Effector memory CD8-positive, alpha-beta T cell (primary cell): ENCODE results near the gene PRAMEF15.
"Not testable (repeated sequence)": the region's sequence is repeated elsewhere in the genome, so short reads cannot be mapped to it uniquely, and the experiment has no call there.

Experiments
- ATAC-seq: fragments of 150-1000 bp; cut with Tn5 transposase; replicated peaks from 2 replicates; pipeline ENCODE4 v1.10.0; 2021; ENCODE audit warnings: mild to moderate bottlenecking, moderate library complexity
- DNase-seq, 3 experiments: peaks; one replicate each; pipeline ENCODE4 v3.0.0; 2021
- H3K27ac Mint-ChIP-seq, 2 donors: one replicate each; pipeline ENCODE4 v1.8.0; 2022; ENCODE audit warnings: mild to moderate bottlenecking in 2 of 2, mixed read lengths in 2 of 2, moderate library complexity in 2 of 2
- H3K27me3 Mint-ChIP-seq, 2 donors: one replicate each; pipeline ENCODE4 v1.8.0; 2022; ENCODE audit warnings: mixed read lengths in 2 of 2
- H3K36me3 Mint-ChIP-seq: one replicate; pipeline ENCODE4 v1.8.0; 2022; ENCODE audit warnings: mild to moderate bottlenecking, moderate library complexity, mixed read lengths; ENCODE audit not compliant: insufficient read depth
- H3K4me1 Mint-ChIP-seq, 2 donors: one replicate each; pipeline ENCODE4 v1.8.0; 2022; ENCODE audit warnings: low read depth in 2 of 2, mixed read lengths in 2 of 2
- H3K4me3 Mint-ChIP-seq, 2 donors: one replicate each; pipeline ENCODE4 v1.8.0; 2022; ENCODE audit warnings: mild to moderate bottlenecking in 2 of 2, mixed read lengths in 2 of 2, moderate library complexity in 2 of 2
- H3K9me3 Mint-ChIP-seq, 2 donors: one replicate each; pipeline ENCODE4 v1.8.0; 2022; ENCODE audit warnings: mixed read lengths in 2 of 2

PRAMEF15 gene

DNA sequence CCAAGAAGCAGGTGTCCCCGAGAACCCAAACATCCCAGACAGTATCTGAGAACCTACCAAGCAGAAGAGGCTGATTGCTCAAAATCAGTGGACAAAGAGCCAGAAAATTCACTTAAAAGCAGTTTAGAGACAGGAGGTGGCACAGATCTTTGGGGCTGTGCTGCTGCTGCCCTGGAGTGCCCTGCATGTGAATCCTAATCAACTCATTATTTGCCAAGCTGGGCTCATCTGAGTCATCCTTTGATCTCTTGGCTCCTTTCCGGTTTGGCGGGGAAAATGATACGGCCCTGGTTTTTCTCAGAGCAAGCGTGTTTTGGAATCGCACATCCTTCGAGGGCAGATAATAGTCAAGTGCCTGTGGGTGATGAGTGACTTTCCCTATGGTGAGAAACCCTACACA, 47.0 kb downstream of the PRAMEF15 start:
- H3K4me3 Mint-ChIP-seq, H3K27ac Mint-ChIP-seq, H3K36me3 Mint-ChIP-seq, H3K4me1 Mint-ChIP-seq, ATAC-seq, H3K27me3 Mint-ChIP-seq, H3K9me3 Mint-ChIP-seq, DNase-seq: not testable (repeated sequence)

DNA sequence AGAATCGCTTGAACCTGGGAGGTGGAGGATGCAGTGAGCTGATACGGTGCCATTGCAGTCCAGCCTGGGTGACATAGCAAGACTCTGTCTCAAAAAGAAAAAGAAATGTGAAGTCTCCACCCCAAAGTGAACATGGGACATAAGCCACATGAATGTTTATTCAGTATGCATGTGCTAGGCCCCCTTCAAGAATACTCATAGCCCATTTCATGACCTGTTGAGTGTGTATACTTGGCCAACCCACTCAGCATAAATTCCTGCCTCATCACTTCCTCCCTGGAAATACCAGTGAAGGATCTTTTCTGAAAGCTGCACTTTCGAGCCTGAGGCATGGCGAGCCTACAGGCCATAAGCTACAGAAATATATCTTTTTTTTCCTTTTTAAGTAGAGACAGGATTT, 49.5 kb downstream of the PRAMEF15 start:
- peaks cover 6 to 11% of the 10 kb centered on the region in 2 donors for H3K27me3 Mint-ChIP-seq
- not testable (repeated sequence) for H3K9me3 Mint-ChIP-seq, H3K27ac Mint-ChIP-seq, H3K4me1 Mint-ChIP-seq, H3K36me3 Mint-ChIP-seq, DNase-seq, H3K4me3 Mint-ChIP-seq, ATAC-seq

DNA sequence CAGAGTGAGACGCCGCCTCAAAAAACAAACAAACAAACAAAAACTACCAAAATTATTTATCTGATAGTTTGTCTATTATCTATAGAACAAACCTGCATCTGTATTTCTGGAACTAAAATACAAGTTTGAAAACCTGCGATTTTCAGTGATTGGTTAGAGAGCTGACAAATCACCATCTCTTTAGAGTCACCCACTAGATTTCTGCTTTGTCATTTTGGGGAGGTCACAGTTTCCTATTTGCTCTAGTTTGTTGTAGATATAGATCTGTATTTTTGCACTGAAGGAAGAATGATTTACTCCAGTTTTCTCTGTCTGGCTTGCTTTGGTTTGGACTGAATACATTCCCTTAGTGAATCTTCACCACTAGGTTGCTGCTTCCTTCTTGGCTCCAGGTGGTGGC, 51.2 kb downstream of the PRAMEF15 start:
- not testable (repeated sequence) for DNase-seq, H3K4me3 Mint-ChIP-seq, H3K9me3 Mint-ChIP-seq, ATAC-seq, H3K27ac Mint-ChIP-seq, H3K4me1 Mint-ChIP-seq, H3K36me3 Mint-ChIP-seq
- H3K27me3 Mint-ChIP-seq: peaks cover 12 to 19% of the 10 kb centered on the region in 2 donors

DNA sequence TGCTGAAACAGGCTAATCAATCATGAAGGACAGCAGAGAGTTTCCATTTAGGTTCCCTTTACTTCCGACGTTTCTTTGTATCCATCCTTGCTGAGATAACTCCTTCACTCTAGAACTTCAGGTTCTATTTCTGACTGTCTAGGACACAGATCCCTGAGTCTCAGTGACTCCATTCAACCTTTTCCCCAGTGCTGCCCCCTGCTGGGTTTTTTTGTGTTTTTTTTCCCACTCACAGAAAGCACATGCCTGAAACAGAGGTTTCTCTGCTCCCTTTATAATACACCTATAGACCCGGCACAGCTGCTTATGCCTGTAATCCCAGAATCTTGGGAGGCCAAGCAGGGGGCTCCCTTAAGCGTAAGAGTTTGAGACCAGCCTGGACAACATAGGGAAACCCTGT, 53.2 kb downstream of the PRAMEF15 start:
- not testable (repeated sequence) for H3K27ac Mint-ChIP-seq

More for the DNA sequence above, 53.2 kb downstream of the PRAMEF15 start:
- DNase-seq, H3K36me3 Mint-ChIP-seq, H3K4me1 Mint-ChIP-seq, ATAC-seq, H3K9me3 Mint-ChIP-seq, H3K4me3 Mint-ChIP-seq: not testable (repeated sequence)
- H3K27me3 Mint-ChIP-seq: peaks cover 18 to 19% of the 10 kb centered on the region in 2 donors
